ENCODE measurements around the gene SLC6A12. TPM values are rescaled to one million over a fixed set of nuclear protein-coding genes. Genes with fewer than 3 reads are reported as not detected.

The SLC6A12 gene
- total and polyA plus RNA-seq, 11 donors, result 0.11 to 3.8 (median 0.86) TPM; not detected in 1

- Histone ChIP-seq H3K4me3 (no peak overlapping the region), H3K36me3 (peaks cover 0 to 3% (median 0%) of the 10 kb centered on the region in 9 donors), H3K9me3 (no peaks in the 10 kb centered on the region), H3K27ac (no peak overlapping the region), H3K27me3 (no peaks in the 10 kb centered on the region), H3K4me1 (no peaks in the 10 kb centered on the region)
- DNase-seq (peak in 1 of 5 donors; percentile 37), ATAC-seq (no peak)
- TF ChIP-seq POLR2A (IDR thresholded peaks at IDR 0.05) (no peak), CTCF (IDR thresholded peaks at IDR 0.05) (no peak)
- intact Hi-C loops (cut with DNase I), result no loop called here
- WGBS, 4 donors, result 72 to 86% (median 79%) methylated on average over 7 of the region's 7 CpGs
Measured at GRCh38 chr12:159156-159782, 54.7 kb downstream of the SLC6A12 start.

GRCh38 chr12:157644-158043, 56.3 kb downstream of the SLC6A12 start:
- intact Hi-C loops (cut with DNase I), result no loop called here
- Histone ChIP-seq H3K27me3 (no peaks in the 10 kb centered on the region), H3K9me3 (no peaks in the 10 kb centered on the region), H3K27ac (no peak overlapping the region), H3K4me1 (no peaks in the 10 kb centered on the region), H3K36me3 (peaks cover 0 to 3% (median 0%) of the 10 kb centered on the region in 9 donors), H3K4me3 (no peak overlapping the region)
- no peak for TF ChIP-seq CTCF (IDR thresholded peaks at IDR 0.05)
- TF ChIP-seq POLR2A (IDR thresholded peaks at IDR 0.05), result no peak
- 89 to 95% (median 91%) methylated on average over 10 to 12 of the region's 12 CpGs for WGBS, 4 donors
- ATAC-seq, result no peak
- no peak for DNase-seq

GRCh38 chr12:156945-157344, 57.0 kb downstream of the SLC6A12 start:
- no peak for DNase-seq
- intact Hi-C loops (cut with DNase I), result no loop called here
- Histone ChIP-seq H3K4me1 (no peaks in the 10 kb centered on the region), H3K9me3 (no peaks in the 10 kb centered on the region), H3K27ac (no peak overlapping the region), H3K36me3 (peaks cover 0 to 3% (median 0%) of the 10 kb centered on the region in 9 donors), H3K27me3 (no peaks in the 10 kb centered on the region), H3K4me3 (no peak overlapping the region)
- no peak for ATAC-seq
- TF ChIP-seq POLR2A (IDR thresholded peaks at IDR 0.05) (no peak), CTCF (IDR thresholded peaks at IDR 0.05) (no peak)
- 92 to 94% (median 93%) methylated on average over 13 of the region's 13 CpGs for WGBS, 4 donors

GRCh38 chr12:155646-156045, 58.3 kb downstream of the SLC6A12 start:
- intact Hi-C loops (cut with DNase I), result no loop called here
- no peak for DNase-seq
- ATAC-seq, result no peak
- Histone ChIP-seq H3K4me1 (no peaks in the 10 kb centered on the region), H3K9me3 (no peaks in the 10 kb centered on the region), H3K27ac (no peak overlapping the region), H3K36me3 (peaks cover 0 to 3% (median 0%) of the 10 kb centered on the region in 9 donors), H3K27me3 (no peaks in the 10 kb centered on the region), H3K4me3 (no peak overlapping the region)
- TF ChIP-seq POLR2A (IDR thresholded peaks at IDR 0.05) (no peak), CTCF (IDR thresholded peaks at IDR 0.05) (no peak)
- 79 to 86% (median 85%) methylated on average over 7 to 8 of the region's 8 CpGs for WGBS, 4 donors

Measured in heart left ventricle (tissue), 16 donors.